ENCODE data around the gene PRPS1. TPM values are rescaled to one million over a fixed set of nuclear protein-coding genes. Genes with fewer than 3 reads are reported as not detected.
A peak's percentile ranks its signal among the peaks of the same experiment; 100 is the strongest.
"Not testable (repeated sequence)": the region's sequence is repeated elsewhere in the genome, so short reads cannot be mapped to it uniquely, and the experiment has no call there.

Gene PRPS1
- polyA plus RNA-seq, 1 donor (not counting 4 experiments of a cell fraction or from before 2014, with no cell fraction given), result 48.4 TPM

- H4K20me1 ChIP-seq (ENCODE audit: control insufficient read depth, extremely low read depth, insufficient read depth, low read length), result no peaks in the 10 kb centered on the region
- dilution Hi-C loops (cut with MboI; ENCODE audit: extremely low pct_ligation_motif_present, low sequenced_read_pairs), result no loop called here
- H3K9me3 ChIP-seq (ENCODE audit: control insufficient read depth, low read depth, low read length), result no peaks in the 10 kb centered on the region
- H3K4me1 ChIP-seq (ENCODE audit: control insufficient read depth, extremely low read depth, insufficient read depth, low read length), result peaks cover 18% of the 10 kb centered on the region
- no peak overlapping the region for H3K9ac ChIP-seq (ENCODE audit: control insufficient read depth, extremely low read depth, insufficient read depth, low read length)
- H3K27ac ChIP-seq (ENCODE audit: control insufficient read depth, insufficient read depth, low read length), result no peak overlapping the region
- H3K4me3 ChIP-seq (ENCODE audit: control insufficient read depth in 2 of 3, extremely low read depth in 1 of 3, insufficient read depth in 2 of 3, low read depth in 1 of 3, low read length in 3 of 3), result no peak overlapping the region
- no peak for TF ChIP-seq EZH2 (IDR thresholded peaks at IDR 0.05; ENCODE audit: low read length)
- no peak for TF ChIP-seq CTCF (optimal IDR thresholded peaks at IDR 0.05 in 1 of 3, IDR thresholded peaks at IDR 0.05 in 1 of 3, conservative IDR thresholded peaks at IDR 0.05 in 1 of 3; ENCODE audit: extremely low read depth in 1 of 3, insufficient read depth in 2 of 3, low read length in 3 of 3)
- H3K79me2 ChIP-seq (ENCODE audit: control insufficient read depth, insufficient read depth, low read length), result no peaks in the 10 kb centered on the region
- no peaks in the 10 kb centered on the region for H3K36me3 ChIP-seq (ENCODE audit: control insufficient read depth in 2 of 2, extremely low read depth in 1 of 2, insufficient read depth in 2 of 2, low read length in 2 of 2)
- H3K27me3 ChIP-seq (ENCODE audit: control insufficient read depth, extremely low read depth, insufficient read depth, low read length), result no peaks in the 10 kb centered on the region
- no peak for FAIRE-seq
- no peaks in the 10 kb centered on the region for H3K9me1 ChIP-seq (ENCODE audit: control insufficient read depth, extremely low read depth, insufficient read depth, low read length)
- no peak overlapping the region for H3K4me2 ChIP-seq (ENCODE audit: control insufficient read depth, extremely low read depth, insufficient read depth, low read depth, low read length)
- no peak for DNase-seq (ENCODE audit: low read depth, low spot score)
- H2AFZ ChIP-seq (ENCODE audit: control insufficient read depth, low read length), result no peak overlapping the region
Measured at GRCh38 chrX:107669885-107670628, 41.7 kb downstream of the PRPS1 start.

DNA sequence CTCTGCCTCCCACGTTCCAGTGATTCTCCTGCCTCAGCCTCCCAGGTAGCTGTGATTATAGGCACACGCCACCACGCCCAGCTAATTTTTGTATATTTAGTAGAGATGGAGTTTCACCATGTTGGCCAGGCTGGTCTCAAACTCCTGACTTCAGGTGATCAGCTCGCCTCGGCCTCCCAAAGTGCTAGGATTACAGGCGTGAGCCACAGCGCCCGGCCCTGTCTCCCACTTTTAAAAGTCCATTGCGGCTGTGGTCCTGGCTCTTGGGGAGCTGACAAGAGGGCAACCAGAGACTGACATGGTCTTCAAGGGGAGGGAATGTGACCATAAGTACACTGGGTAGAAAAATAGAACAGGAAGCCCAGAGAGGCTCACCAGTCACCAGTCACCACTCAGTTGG lies 42.9 kb downstream of the PRPS1 start:
- H3K4me1 ChIP-seq (ENCODE audit: control insufficient read depth, extremely low read depth, insufficient read depth, low read length), result peaks cover 25% of the 10 kb centered on the region
- H3K4me3 ChIP-seq (ENCODE audit: control insufficient read depth in 2 of 3, extremely low read depth in 1 of 3, insufficient read depth in 2 of 3, low read depth in 1 of 3, low read length in 3 of 3); H3K4me2 ChIP-seq (ENCODE audit: control insufficient read depth, extremely low read depth, insufficient read depth, low read depth, low read length); dilution Hi-C loops (cut with MboI; ENCODE audit: extremely low pct_ligation_motif_present, low sequenced_read_pairs); DNase-seq (ENCODE audit: low read depth, low spot score); H4K20me1 ChIP-seq (ENCODE audit: control insufficient read depth, extremely low read depth, insufficient read depth, low read length); FAIRE-seq; H3K27ac ChIP-seq (ENCODE audit: control insufficient read depth, insufficient read depth, low read length); H3K9me3 ChIP-seq (ENCODE audit: control insufficient read depth, low read depth, low read length); H3K36me3 ChIP-seq (ENCODE audit: control insufficient read depth in 2 of 2, extremely low read depth in 1 of 2, insufficient read depth in 2 of 2, low read length in 2 of 2); H3K9ac ChIP-seq (ENCODE audit: control insufficient read depth, extremely low read depth, insufficient read depth, low read length); H3K9me1 ChIP-seq (ENCODE audit: control insufficient read depth, extremely low read depth, insufficient read depth, low read length); H3K27me3 ChIP-seq (ENCODE audit: control insufficient read depth, extremely low read depth, insufficient read depth, low read length); H2AFZ ChIP-seq (ENCODE audit: control insufficient read depth, low read length); H3K79me2 ChIP-seq (ENCODE audit: control insufficient read depth, insufficient read depth, low read length): not testable (repeated sequence)

DNA sequence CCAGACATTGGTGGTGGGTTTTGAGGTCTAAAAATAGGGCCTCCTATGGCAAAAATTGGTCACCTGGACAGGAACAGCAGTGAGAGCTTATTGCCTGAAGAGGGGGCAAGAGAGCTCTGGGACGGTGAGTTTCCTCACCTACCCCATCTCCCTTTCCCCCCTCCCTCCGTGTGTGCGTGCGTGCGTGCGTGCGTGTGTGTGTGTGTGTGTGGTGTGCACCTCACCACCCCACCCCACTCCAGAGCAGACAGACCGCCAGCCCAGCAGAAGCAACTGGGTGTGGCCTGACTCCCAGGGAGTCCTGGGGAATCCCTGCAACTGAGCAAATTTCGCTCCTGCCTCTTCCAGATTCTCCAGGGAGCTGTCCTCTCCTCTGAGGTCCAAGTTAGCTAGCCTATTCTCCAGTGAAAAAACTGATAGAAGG lies 44.7 kb downstream of the PRPS1 start:
- Histone ChIP-seq H3K4me1 (ENCODE audit: control insufficient read depth, extremely low read depth, insufficient read depth, low read length) (peaks cover 25% of the 10 kb centered on the region), H3K9me1 (ENCODE audit: control insufficient read depth, extremely low read depth, insufficient read depth, low read length) (no peaks in the 10 kb centered on the region), H3K4me2 (ENCODE audit: control insufficient read depth, extremely low read depth, insufficient read depth, low read depth, low read length) (peak overlapping the region; percentile 52), H4K20me1 (ENCODE audit: control insufficient read depth, extremely low read depth, insufficient read depth, low read length) (no peaks in the 10 kb centered on the region), H3K27me3 (ENCODE audit: control insufficient read depth, extremely low read depth, insufficient read depth, low read length) (no peaks in the 10 kb centered on the region), H3K36me3 (ENCODE audit: control insufficient read depth in 2 of 2, extremely low read depth in 1 of 2, insufficient read depth in 2 of 2, low read length in 2 of 2) (no peaks in the 10 kb centered on the region), H3K9me3 (ENCODE audit: control insufficient read depth, low read depth, low read length) (no peaks in the 10 kb centered on the region), H3K9ac (ENCODE audit: control insufficient read depth, extremely low read depth, insufficient read depth, low read length) (peak overlapping the region; percentile 91), H2AFZ (ENCODE audit: control insufficient read depth, low read length) (no peak overlapping the region), H3K27ac (ENCODE audit: control insufficient read depth, insufficient read depth, low read length) (peak overlapping the region; percentile 88), H3K79me2 (ENCODE audit: control insufficient read depth, insufficient read depth, low read length) (no peaks in the 10 kb centered on the region), H3K4me3 (ENCODE audit: control insufficient read depth in 2 of 3, extremely low read depth in 1 of 3, insufficient read depth in 2 of 3, low read depth in 1 of 3, low read length in 3 of 3) (no peak overlapping the region)
- FAIRE-seq (no peak), DNase-seq (ENCODE audit: low read depth, low spot score) (no peak)
- dilution Hi-C loops (cut with MboI; ENCODE audit: extremely low pct_ligation_motif_present, low sequenced_read_pairs), result no loop called here
- TF ChIP-seq EZH2 (IDR thresholded peaks at IDR 0.05; ENCODE audit: low read length) (no peak), CTCF (optimal IDR thresholded peaks at IDR 0.05 in 1 of 3, IDR thresholded peaks at IDR 0.05 in 1 of 3, conservative IDR thresholded peaks at IDR 0.05 in 1 of 3; ENCODE audit: extremely low read depth in 1 of 3, insufficient read depth in 2 of 3, low read length in 3 of 3) (peak in 2 of 3 experiments; percentile 71 to 75)
